ENCODE results near the gene CCNB1.

CCNB1 gene

GRCh38 chr5:69148981-69149675 is 17.8 kb upstream of the CCNB1 start:
- H3K4me1 ChIP-seq (ENCODE audit: control insufficient read depth, insufficient read depth, low read length): no peaks in the 10 kb centered on the region
- ChIA-PET CTCF (no interaction called here), POLR2A (no interaction called here)
- no peaks in the 10 kb centered on the region for H3K36me3 ChIP-seq (ENCODE audit: control insufficient read depth in 2 of 2, insufficient read depth in 1 of 2, low read length in 2 of 2)
- H3K9me3 ChIP-seq (ENCODE audit: control insufficient read depth, insufficient read depth, low read depth, low read length): no peaks in the 10 kb centered on the region
- TF ChIP-seq ZNF555 (tag by site-specific recombination; conservative IDR thresholded peaks at IDR 0.05): no peak
- no peak for TF ChIP-seq ZNF76 (tag by site-specific recombination; IDR thresholded peaks at IDR 0.05; ENCODE audit: borderline replicate concordance, low read depth)
- no peak for TF ChIP-seq ZNF654 (tag by site-specific recombination; IDR thresholded peaks at IDR 0.05; ENCODE audit: low read depth)
- no peak for TF ChIP-seq GFI1B (tag by site-specific recombination; IDR thresholded peaks at IDR 0.05)
- no peak for TF ChIP-seq ZBTB7A (tag by site-specific recombination; IDR thresholded peaks at IDR 0.05; ENCODE audit: low read depth)
- no peak for TF ChIP-seq ZNF18 (tag by site-specific recombination; IDR thresholded peaks at IDR 0.05)
- TF ChIP-seq, protein P1, sequence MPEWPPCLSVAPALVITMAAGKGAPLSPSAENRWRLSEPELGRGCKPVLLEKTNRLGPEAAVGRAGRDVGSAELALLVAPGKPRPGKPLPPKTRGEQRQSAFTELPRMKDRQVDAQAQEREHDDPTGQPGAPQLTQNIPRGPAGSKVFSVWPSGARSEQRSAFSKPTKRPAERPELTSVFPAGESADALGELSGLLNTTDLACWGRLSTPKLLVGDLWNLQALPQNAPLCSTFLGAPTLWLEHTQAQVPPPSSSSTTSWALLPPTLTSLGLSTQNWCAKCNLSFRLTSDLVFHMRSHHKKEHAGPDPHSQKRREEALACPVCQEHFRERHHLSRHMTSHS (tag by site-specific recombination; IDR thresholded peaks at IDR 0.05): no peak
- TF ChIP-seq ZNF621 (tag by site-specific recombination; IDR thresholded peaks at IDR 0.05): no peak
- TF ChIP-seq ZBTB26 (tag by site-specific recombination; optimal IDR thresholded peaks at IDR 0.05): no peak
- no peak for TF ChIP-seq ZNF548 (tag by site-specific recombination; IDR thresholded peaks at IDR 0.05)
- H3K4me3 ChIP-seq (ENCODE audit: low read depth, low read length): no peak overlapping the region
- H3K27ac ChIP-seq (ENCODE audit: extremely low read depth, low read depth, low read length): no peak overlapping the region

DNA sequence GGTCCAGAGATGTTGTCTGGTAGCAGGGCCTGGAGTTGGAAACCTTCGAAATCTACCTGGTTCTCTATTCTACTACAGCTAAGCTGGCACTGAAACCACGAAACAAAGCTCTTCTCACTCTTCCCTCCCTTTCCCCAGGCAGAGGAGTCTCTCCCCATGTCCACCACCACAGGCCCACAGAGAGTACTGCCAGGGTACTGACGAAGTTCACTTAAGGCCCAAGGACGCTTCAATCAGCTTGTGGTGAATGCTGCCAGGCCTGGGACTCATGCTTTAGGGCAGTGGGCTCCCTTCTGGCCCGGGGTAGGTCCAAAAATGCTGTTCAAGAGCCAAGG is 17.3 kb upstream of the CCNB1 start:
- ChIA-PET CTCF (no interaction called here), POLR2A (no interaction called here)
- no peaks in the 10 kb centered on the region for H3K9me3 ChIP-seq (ENCODE audit: control insufficient read depth, insufficient read depth, low read depth, low read length)
- H3K36me3 ChIP-seq (ENCODE audit: control insufficient read depth in 2 of 2, insufficient read depth in 1 of 2, low read length in 2 of 2): no peaks in the 10 kb centered on the region
- H3K27ac ChIP-seq (ENCODE audit: extremely low read depth, low read depth, low read length): no peak overlapping the region
- no peak overlapping the region for H3K4me3 ChIP-seq (ENCODE audit: low read depth, low read length)
- no peaks in the 10 kb centered on the region for H3K4me1 ChIP-seq (ENCODE audit: control insufficient read depth, insufficient read depth, low read length)
- TF ChIP-seq ZNF530 (tag by site-specific recombination; IDR thresholded peaks at IDR 0.05; ENCODE audit: low read depth) (no peak), ZNF654 (tag by site-specific recombination; IDR thresholded peaks at IDR 0.05; ENCODE audit: low read depth) (no peak), ZFP3 (tag by site-specific recombination; IDR thresholded peaks at IDR 0.05; ENCODE audit: low read depth) (no peak), ZBTB48 (tag by site-specific recombination; IDR thresholded peaks at IDR 0.05) (no peak), SCRT2 (tag by site-specific recombination; IDR thresholded peaks at IDR 0.05) (no peak), ZNF350 (tag by site-specific recombination; IDR thresholded peaks at IDR 0.05) (no peak), KLF9 (tag by site-specific recombination; IDR thresholded peaks at IDR 0.05; ENCODE audit: low read depth) (no peak), ZNF280D (tag by site-specific recombination; IDR thresholded peaks at IDR 0.05) (no peak), ZNF473 (tag by site-specific recombination; IDR thresholded peaks at IDR 0.05) (no peak), RBAK (tag by site-specific recombination; IDR thresholded peaks at IDR 0.05) (no peak), ZNF37A (tag by site-specific recombination; IDR thresholded peaks at IDR 0.05) (no peak), ZNF114 (tag by site-specific recombination; IDR thresholded peaks at IDR 0.05) (no peak), ZEB2 (tag by site-specific recombination; IDR thresholded peaks at IDR 0.05) (no peak), ZBTB6 (tag by site-specific recombination; IDR thresholded peaks at IDR 0.05) (no peak)

All from HEK293 (cell line).